GM21360 (cell line): Measurements from ENCODE around the gene FRK.
"Not testable (repeated sequence)": the region's sequence is repeated elsewhere in the genome, so short reads cannot be mapped to it uniquely, and the experiment has no call there.

ENCODE experiments used
- ATAC-seq: cut with Tn5 transposase; IDR thresholded peaks from one replicate; pipeline ENCODE4 v1.9.1; 2021; ENCODE audit warnings: mild to moderate bottlenecking, moderate library complexity; ENCODE audit not compliant: unreplicated experiment

The FRK gene

DNA sequence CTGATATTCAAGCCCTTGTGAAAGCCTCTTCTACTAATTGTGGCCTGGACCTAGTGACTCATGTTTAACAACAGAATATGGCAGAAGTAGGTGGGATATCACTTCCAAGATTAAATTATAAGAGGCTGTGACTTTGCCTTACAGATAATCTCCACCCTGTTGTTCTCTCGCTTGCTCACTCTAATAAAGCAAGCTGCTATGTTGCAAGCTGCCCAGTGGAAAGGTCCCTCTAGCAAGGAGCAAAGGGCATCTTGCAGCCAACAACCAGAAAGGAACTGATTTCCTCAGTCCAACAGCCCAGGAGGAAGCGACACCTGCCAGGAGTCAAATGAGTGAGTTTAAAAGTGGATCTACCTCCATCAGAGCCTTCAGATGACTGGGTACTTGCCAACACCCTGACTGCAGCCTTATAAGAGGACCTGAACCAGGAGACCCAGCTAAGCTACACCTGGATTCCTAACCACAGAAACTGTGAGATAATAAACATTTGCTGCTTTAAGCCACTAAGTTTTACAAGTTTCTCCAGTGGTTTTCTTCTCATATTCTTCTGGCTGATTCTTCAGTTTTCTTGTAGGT, 112.6 kb downstream of the FRK start:
- no peak for ATAC-seq

DNA sequence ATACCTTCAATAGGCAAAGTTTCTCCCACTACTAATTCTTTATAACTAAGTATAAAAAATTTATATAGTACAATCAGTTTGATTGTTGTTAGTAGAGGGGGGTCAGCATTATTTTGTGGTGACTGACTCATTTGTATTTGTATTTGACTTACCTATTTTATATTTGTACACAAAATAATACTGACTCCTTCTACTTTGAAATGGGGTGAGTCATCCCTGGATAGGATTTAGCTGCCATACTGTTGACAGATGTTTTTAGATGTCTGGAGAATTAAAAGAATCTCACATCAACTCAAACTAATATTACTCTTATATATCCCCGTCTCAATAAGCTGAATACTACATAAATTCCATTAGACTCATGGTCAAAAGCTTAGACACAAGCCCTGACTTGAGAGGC, 114.9 kb downstream of the FRK start:
- ATAC-seq, result no peak

DNA sequence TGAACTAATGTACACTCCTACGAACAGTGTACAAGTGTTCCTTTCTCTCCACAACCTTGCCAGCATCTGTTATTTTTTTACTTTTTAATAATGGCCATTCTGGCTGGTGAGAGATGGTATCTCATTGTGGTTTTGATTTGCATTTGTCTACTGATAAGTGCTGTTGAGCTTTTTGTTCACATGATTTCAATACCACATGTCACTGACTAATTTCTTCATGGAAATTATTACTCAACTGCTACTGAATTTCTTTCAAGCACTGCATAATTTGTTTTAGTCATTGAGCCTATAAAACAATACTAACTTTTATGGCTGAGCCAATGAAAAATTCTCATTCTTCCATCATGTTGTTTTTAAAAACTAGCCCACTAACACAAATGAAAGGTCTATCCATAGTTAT, 115.4 kb downstream of the FRK start:
- ATAC-seq, result no peak

DNA sequence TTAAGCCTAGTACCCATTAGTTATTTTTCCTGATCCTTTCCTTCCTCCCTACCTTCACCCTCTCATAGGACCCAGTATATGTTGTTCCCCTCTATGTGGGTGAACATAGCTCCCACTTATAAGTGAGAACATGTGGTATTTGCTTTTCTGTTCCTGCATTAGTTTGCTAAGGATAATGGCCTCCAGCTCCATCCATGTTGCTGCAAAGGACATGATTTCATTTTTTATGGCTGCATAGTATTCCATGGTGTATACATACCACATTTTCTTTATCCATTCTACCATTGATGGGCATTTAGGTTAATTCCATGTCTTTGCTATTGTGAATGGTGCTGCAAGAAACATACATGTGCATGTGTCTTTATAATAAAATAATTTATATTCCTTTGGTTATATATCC, 115.9 kb downstream of the FRK start:
- ATAC-seq, result not testable (repeated sequence)

DNA sequence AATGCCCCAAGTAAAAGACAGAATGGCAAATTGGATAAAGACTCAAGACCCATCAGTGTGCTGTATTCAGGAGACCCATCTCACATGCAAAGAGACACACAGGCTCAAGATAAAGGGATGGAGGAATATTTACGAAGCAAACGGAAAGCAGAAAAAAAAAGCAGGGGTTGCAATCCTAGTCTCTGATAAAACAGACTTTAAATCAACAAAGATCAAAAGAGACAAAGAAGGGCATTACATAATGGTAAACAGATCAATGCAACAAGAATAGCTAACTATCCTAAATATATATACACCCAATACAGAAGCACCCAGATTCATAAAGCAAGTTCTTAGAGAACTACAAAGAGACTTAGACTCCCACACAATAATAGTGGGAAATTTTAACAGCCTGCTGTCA, 123.2 kb downstream of the FRK start:
- not testable (repeated sequence) for ATAC-seq

DNA sequence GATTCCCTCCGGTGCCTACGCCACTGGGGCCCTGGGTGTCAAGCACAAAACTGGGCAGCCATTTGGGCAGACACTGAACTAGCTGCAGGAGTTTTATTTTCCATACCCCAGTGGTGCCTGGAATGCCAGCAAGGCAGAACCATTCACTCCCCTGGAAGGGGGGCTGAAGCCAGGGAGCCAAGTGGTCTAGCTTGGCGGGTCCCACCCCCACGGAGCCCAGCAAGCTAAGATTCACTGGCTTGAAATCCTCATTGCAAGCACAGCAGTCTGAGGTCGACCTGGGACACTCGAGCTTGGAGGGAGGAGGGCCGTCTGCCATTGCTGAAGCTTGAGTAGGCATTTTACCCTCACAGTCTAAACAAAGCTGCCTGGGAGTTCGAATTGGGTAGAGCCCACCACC, 125.3 kb downstream of the FRK start:
- ATAC-seq, result no peak

DNA sequence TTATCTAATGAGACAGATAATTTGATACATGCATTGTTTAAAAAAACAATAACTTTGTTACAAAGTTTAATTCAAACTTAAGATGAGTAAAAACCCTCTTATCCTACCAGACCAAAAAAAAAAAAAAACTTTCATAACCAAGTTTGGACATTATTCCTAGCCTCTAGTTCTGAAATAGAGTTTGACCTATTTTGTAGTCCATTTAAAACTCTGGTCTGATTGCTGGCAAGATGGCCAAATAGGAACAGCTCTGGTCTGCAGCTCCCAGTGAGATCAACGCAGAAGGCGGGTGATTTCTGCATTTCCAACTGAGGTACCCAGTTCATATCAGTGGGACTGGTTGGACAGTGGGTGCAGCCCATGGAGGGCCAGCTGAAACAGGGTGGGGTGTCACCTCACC, 125.9 kb downstream of the FRK start:
- no peak for ATAC-seq

DNA sequence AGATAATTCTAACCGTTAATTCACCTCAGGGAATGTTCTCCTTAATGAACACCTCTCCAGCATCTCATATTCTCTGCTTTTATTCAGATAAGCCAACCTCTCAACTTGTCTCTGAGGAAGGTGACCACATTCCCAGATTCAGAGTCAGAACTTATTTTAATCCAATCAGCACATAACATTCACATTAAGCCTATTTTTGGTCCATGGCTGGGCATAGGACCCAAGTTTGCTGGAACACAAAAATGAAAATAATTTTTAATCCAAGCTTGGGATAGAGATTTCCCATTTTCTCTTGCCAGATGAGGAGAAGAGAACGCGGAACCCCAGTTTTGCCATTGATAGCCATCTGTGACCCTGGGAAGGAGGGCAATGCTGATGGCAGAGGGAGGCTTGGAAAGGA, 126.5 kb downstream of the FRK start:
- no peak for ATAC-seq

DNA sequence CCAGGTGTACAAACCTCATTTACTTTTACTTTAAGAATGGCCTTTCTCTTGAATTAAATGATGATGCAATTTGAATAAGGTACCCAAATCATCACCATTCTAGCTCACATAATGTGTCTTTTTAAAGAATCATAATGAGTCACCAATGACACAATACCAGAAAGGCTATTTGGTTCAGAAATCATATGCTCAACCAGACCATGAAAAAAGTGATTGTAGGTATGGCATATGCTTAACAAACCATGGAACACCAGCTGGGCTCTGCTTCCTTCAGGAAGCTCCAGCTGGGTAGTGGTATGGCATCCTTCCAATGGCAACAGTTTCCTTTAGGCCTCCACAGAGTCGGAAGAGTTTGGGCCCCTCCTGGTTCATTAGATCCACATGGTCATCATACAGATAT, 128.2 kb downstream of the FRK start:
- ATAC-seq, result peak; percentile 44

DNA sequence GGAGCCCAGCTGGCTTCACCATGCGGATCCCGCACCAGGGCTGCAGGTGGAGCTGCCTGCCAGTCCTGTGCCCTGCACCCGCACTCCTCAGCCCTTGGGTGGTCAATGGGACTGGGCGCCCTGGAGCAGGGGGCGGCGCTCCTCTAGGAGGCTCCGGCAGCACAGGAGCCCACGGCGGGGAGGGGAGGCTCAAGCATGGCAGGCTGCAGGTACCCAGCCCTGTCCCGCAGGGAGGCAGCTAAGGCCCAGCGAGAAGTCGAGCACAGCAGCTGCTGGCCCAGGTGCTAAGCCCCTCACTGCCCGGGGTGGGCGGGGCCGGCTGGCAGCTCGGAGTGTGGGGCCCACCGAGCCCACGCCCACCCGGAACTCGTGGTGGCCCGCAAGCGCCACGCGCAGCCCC, 132.7 kb downstream of the FRK start:
- not testable (repeated sequence) for ATAC-seq

DNA sequence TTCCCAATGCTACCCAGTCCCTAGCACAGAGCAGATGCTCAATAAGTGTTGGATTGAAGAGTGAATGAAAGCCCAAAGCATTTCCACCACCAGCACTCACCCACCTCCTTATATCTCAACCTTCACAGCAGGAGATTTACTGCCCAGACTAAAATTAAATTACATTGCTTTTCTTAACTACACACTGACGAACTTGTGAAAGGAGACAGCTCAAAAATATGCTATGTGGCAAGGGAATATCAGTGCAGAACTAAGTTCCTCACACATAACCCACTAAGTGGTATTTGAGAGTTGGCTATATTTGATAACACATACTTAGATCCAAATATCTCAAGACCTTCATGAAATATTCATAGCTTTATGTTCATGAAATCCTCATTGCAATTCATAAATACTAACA, 137.7 kb downstream of the FRK start:
- no peak for ATAC-seq

DNA sequence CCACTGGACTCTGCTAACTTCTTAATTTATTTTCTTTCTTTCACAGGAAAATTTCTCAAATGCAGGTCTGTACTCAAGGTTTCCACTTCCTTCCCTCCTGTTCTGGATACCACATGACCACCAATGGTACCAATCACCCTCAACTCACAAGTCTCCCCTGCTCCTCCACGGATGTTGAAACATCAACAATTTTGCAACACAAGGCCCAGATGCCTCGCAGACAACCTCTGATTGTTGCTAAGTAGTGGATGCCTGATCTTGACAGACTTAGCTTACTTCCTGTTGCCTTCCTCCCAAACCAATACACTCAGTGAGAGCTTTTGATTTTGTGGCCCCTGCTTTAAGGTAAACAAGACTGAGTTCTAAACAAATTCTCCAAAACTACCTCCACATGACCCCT, 146.6 kb downstream of the FRK start:
- ATAC-seq, result no peak

DNA sequence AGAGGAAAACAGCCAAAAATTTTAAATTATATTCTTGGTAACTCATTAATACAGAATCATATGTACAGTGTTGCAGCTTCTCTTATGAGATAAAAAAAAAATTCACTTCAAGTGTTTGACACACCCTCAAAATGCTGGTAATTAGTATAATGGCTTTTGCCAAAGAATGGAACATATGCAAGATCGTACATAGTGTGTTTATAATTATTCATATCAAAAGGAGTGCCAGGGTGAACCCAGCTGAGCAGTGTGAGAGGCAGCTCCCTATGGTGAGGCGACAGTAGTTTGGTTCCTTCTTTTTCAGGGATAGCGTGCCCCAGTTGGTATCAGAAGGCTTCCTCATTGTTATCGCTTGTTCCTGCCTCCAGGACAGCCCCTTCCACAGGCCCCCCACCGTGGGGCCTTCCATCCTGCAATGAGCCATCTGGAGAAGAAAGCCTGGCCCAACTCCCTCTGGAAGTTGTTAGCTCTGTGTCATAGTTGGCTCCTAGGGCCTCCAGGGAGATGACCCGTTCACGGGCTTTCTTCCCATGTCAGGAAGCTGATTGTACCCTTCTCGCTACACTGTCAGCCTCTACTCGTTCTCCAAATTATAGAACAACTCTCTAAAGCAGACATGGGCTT, 150.7 kb downstream of the FRK start:
- ATAC-seq, result no peak

DNA sequence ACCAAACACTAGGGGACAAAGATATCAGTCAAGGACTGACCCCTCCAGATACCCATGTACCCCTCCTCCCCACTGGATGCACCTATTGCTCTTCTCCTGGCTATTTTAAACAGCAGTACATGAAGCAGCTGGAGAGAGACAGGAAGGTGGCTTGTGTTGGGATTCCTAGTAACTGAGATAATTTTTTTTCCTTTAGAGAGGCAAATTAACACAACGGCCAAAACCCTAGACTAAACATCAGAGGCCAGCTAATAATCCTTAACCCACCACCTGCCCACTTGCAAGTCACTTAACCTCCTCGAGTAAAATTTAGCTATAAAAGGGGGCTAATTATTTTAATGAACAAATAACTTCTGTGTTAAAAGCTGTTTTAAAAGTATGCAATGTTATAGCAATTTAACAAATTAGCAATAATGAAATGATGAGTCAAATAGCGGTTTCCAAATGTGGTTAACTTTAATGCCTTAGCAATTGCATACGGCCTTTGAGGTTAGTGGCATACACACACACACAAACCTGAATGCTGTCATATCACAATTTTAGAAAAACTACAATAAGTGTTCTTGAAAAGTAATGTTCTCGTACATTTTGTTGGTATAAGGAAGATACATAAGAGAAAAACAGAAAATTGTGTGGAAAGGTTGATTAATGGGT, 151.7 kb downstream of the FRK start:
- ATAC-seq, result no peak

DNA sequence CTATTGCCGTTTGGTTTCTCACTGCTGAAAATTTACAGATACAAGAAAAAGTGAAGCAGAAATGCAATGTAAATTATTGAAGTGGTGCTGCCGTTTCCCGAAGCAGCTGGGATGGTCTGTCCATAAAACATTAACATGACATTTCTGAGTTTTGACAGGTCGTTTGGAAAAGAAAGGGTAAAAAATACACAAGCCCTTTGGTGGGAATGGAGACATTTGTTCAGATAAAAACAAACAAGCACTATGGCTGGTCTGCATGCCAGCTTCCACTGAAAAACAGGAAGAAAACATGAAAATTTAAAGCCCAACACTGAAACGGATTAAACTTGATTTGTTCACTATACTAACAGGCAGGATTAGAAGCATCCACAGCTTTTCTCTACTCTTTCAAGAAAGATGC, 155.2 kb downstream of the FRK start:
- no peak for ATAC-seq

DNA sequence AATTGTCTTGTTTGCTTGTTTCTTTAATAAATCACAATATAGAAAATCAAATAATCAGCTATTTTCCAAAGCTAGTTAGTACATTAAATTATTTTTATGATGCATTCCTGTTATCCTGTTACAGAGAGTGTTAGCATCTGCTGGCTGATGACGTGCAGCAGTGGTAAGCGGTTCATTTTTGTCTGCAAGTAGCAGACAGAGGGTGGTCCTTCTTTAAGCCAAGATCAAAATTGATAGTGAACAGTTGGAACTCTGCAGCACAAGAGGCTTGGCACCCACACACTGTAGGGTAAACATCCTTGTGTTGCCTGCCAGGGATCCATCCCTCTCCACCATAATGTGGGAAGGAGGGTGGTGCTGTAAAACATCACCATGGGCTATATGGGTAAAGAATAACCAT, 158.3 kb downstream of the FRK start:
- no peak for ATAC-seq

DNA sequence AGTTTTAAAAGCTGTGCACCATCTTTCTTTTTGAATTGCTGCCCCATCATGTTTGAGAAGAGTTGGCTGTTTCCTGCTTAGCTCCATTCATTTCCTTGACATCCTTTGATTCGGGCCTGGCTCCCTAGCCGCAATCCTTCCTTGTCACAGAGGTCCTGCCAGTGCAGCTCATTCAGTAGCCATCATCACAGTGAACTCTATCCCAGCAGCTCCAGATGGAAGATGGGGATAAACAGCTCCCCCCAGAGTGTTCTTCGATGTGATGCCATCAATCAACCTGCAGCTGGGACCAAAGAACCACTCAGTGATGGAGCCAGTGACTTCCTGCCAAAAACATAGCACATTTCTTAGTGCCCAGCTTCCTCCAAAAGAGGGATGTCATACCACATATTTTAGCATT, 158.8 kb downstream of the FRK start:
- no peak for ATAC-seq

DNA sequence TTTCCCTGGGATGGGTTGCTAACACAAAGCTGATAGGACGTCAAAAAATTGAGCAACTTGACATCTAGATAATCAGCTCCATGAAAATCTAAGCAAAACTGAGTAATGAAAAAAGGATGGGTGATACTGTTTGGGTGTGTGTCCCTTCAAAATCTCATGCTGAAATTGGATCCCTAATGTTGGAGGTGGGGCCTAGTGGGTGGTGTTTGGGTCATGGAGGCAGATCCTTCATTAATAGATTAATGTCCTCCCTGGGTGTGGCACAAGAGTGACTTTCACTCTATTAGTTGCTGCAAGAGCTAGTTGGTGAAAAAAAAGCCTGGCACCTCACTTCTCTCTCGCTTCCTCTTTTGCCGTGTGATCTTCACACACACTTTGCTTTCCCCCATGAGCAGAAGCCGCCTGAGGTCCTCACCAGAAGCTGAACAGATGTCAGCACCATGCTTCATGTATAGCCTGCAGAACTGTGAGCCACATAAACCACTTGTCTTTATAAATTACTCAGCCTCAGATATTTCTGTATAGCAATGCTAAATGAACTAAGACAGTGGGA, 160.9 kb downstream of the FRK start:
- peak; percentile 58 for ATAC-seq

DNA sequence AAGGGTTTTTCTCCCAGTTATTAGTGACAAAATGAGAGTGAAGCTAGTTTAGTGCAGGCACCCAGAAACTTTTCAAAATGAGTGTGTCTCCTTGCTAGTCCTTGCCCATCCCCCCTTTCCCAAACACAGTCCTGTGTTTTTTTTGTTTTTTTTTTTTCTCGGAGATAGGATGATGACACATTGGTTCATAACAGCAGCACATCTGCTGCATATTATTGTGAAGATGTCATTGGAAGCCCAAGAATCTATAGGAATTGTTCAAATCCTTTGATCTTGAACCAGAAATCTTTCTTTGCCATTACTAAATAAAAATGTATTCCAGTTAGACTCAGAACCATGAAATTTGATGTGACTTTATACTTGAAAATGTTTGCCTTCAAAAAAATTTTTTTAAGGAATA, 162.4 kb downstream of the FRK start:
- no peak for ATAC-seq

DNA sequence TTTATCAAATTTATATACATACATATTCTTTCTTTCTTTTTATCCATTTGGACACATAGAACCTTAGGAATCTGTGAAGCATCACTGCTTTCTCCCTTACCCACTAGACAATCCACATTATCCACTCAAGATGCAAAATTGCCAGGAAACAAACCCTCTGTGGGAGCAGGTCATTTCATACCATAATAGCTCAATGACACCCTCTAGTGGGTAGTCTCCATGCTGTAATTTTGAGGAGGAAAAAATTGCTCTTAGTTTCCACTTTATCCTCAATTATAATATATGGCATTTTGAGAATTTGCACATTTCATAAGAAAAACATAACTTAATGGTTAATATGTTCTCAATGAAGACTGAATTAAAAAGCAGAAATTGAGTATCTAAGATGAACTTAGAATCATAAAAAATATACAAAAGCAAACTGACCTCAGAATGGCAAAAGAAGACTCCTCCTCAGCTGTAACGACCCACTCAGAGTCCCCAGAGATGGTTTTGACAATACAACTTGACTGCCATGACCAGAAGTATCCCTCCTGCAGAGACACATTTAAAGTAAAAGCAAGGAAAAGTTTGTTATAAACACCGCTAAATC, 164.1 kb downstream of the FRK start:
- ATAC-seq, result peak; percentile 34

DNA sequence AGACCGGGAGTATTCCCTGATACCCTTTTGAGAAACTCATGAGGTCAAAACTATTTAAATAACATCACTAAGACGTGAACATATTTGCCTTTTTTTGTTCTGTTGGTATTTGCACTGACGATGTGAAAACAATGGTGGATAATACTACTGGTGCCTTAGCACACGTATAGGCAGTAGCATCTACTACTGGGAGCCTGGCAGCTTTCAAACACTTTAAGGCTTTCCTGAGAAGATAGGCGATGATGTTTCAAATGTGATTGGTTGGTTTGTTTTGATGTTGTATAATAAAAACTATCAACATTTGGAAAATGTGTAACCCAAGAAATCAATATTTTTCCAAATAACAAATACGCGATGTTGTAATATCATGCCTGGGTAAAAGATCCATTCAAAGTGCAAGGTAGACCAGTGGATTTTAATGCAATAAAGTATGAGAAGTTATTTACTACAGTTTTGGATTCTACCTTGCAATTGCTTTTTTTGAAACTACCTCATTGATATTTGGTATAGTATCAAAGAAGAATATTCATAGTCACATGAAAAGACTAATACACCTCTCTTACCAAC, 166.2 kb downstream of the FRK start:
- ATAC-seq, result no peak

DNA sequence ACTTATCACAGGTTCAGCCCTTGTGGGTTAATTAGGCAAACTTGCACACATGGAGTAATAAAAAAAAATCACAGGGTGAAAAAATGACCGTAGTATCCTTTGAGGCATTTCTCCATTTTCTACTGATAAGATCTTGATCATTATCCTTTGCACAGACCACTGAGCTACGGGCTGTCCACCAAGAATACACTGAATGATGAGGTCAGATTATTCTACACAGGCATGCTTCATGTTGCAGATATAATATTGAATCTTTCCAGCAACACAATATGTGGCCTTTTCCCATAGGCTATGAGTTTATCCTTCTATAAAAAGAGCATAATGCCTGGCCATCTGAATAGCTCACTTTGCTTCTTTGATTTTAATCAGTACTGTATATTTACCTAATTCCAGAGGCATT, 168.9 kb downstream of the FRK start:
- peak; percentile 4 for ATAC-seq
